Caco-2 (cell line): ENCODE data around the gene SIRT2. TPM values are rescaled to one million over a fixed set of nuclear protein-coding genes. Genes with fewer than 3 reads are reported as not detected.

ENCODE experiments used
- BruUV-seq: library from RNA; stranded (reverse); fragments of 400-500 nt; replicated peaks from 2 replicates; lab custom pipeline; 2021; lab: Mats Ljungman, UMichigan
- CTCF ChIA-PET: fragments of 300-600 bp; sonication (Branson Sonifier 250); formaldehyde crosslinking; loops from one replicate; lab custom pipeline; 2022; ENCODE audit warnings: antibody characterized with exemption; lab: Charles Lee
- POLR2A ChIA-PET: fragments of 300-600 bp; sonication (Branson Sonifier 250); formaldehyde crosslinking; loops from one replicate; lab custom pipeline; 2022; ENCODE audit warnings: antibody characterized with exemption; lab: Charles Lee
- DNase-seq, 2 experiments: peaks; one replicate each; pipeline versions ENCODE4 v3.0.0 to v3.0.0-alpha.2; 2020 to 2022
- H3K27me3 ChIP-seq: replicated peaks from 2 replicates; pipeline ENCODE4 v1.6.0; 2011; ENCODE audit warnings: low read length; ENCODE audit not compliant: control insufficient read depth, insufficient read depth
- H3K36me3 ChIP-seq: 2 replicates; pipeline ENCODE4 v1.5.1; 2011; ENCODE audit warnings: low read length; ENCODE audit not compliant: control insufficient read depth, insufficient read depth
- H3K4me1 ChIP-seq: fragments of 250-450 bp; sonication (Bioruptor Pico); 2 replicates; pipeline ENCODE4 v1.5.1; 2020; ENCODE audit warnings: mild to moderate bottlenecking
- H3K4me3 ChIP-seq: 2 replicates; pipeline ENCODE4 v1.5.1; 2011; ENCODE audit warnings: low read depth, mild to moderate bottlenecking, control low read depth, low read length
- H3K9me3 ChIP-seq: fragments of 250-450 bp; sonication (Bioruptor Pico); 2 replicates; pipeline ENCODE4 v1.5.1; 2020; ENCODE audit warnings: mild to moderate bottlenecking, moderate library complexity
- H3K27ac Mint-ChIP-seq: one replicate; pipeline ENCODE4 v1.8.0; 2022; ENCODE audit warnings: mixed read lengths; ENCODE audit not compliant: unreplicated experiment
- H3K27me3 Mint-ChIP-seq: one replicate; pipeline ENCODE4 v1.8.0; 2022; ENCODE audit warnings: mixed read lengths; ENCODE audit not compliant: insufficient read depth, unreplicated experiment
- H3K36me3 Mint-ChIP-seq: one replicate; pipeline ENCODE4 v1.8.0; 2022; ENCODE audit warnings: mild to moderate bottlenecking, mixed read lengths; ENCODE audit not compliant: insufficient read depth, unreplicated experiment
- H3K4me1 Mint-ChIP-seq: one replicate; pipeline ENCODE4 v1.8.0; 2022; ENCODE audit warnings: low read depth, mixed read lengths; ENCODE audit not compliant: unreplicated experiment
- H3K4me3 Mint-ChIP-seq: one replicate; pipeline ENCODE4 v1.8.0; 2022; ENCODE audit warnings: mild to moderate bottlenecking, moderate library complexity, mixed read lengths; ENCODE audit not compliant: unreplicated experiment
- H3K9me3 Mint-ChIP-seq: one replicate; pipeline ENCODE4 v1.8.0; 2022; ENCODE audit warnings: mixed read lengths; ENCODE audit not compliant: unreplicated experiment
- CTCF ChIP-seq, 2 experiments: fragments of 200-600 bp in 1 of 2; IDR thresholded peaks; 1 replicate in 1 of 2; 2 replicates in 1 of 2; pipeline versions ENCODE4 v1.5.1 to v1.8.0; 2011 to 2022; ENCODE audit warnings: antibody characterized with exemption in 1 of 2, control low read depth in 1 of 2, inconsistent platforms in 1 of 2, low read depth in 1 of 2, low read length in 1 of 2, mild to moderate bottlenecking in 1 of 2, moderate library complexity in 1 of 2; ENCODE audit not compliant: insufficient read depth in 1 of 2, severe bottlenecking in 1 of 2, unreplicated experiment in 1 of 2
- intact Hi-C: fragments of 100-400 bp; cut with micrococcal nuclease; formaldehyde crosslinking; loops from one replicate; pipeline ENCODE4 v1.10.0; 2022; ENCODE audit not compliant: unreplicated experiment
- total RNA-seq: library from RNA; stranded (reverse); gene quantifications from 2 replicates; pipeline ENCODE4 v1.2.3, GENCODE V29; 2022

Gene SIRT2
- total RNA-seq, 1 experiment from 2014 or later = 33.3 TPM

- no peaks in the 10 kb centered on the region for H3K9me3 ChIP-seq
- CTCF ChIA-PET = interaction anchor here (0.6 to 1.8 kb wide), 4 partner anchors 31 to 47 kb away, joined by 3 to 11 read pairs (median 5); partner anchors contain the start of genes MRPS12 and SARS2
Measured at GRCh38 chr19:38883286-38883685, 16.1 kb downstream of the SIRT2 start.

GRCh38 chr19:38880882-38881609 lies 18.4 kb downstream of the SIRT2 start:
- no peak for DNase-seq
- intact Hi-C loops = no loop called here
- H3K9me3 ChIP-seq = no peaks in the 10 kb centered on the region
- H3K36me3 ChIP-seq = no peaks in the 10 kb centered on the region
- H3K4me1 Mint-ChIP-seq = peaks cover 32% of the 10 kb centered on the region
- peaks cover 56% of the 10 kb centered on the region for H3K4me1 ChIP-seq
- H3K27ac Mint-ChIP-seq = peak overlapping the region; percentile 64
- ChIA-PET POLR2A (no interaction called here), CTCF (no interaction called here)
- H3K9me3 Mint-ChIP-seq = no peaks in the 10 kb centered on the region
- BruUV-seq = no TSS peak
- H3K4me3 Mint-ChIP-seq = no peak overlapping the region
- peaks cover 11% of the 10 kb centered on the region for H3K36me3 Mint-ChIP-seq
- no peaks in the 10 kb centered on the region for H3K27me3 Mint-ChIP-seq
- H3K4me3 ChIP-seq = no peak overlapping the region
- H3K27me3 ChIP-seq = no peaks in the 10 kb centered on the region
- TF ChIP-seq CTCF (IDR thresholded peaks at IDR 0.05; ENCODE audit: insufficient read depth in 1 of 2, low read depth in 1 of 2, low read length in 1 of 2, severe bottlenecking in 1 of 2, unreplicated experiment in 1 of 2) = no peak

More at GRCh38 chr19:38883286-38883685, 16.1 kb downstream of the SIRT2 start:
- TF ChIP-seq CTCF (IDR thresholded peaks at IDR 0.05; ENCODE audit: insufficient read depth in 1 of 2, low read depth in 1 of 2, low read length in 1 of 2, severe bottlenecking in 1 of 2, unreplicated experiment in 1 of 2) = no peak
- peak overlapping the region; percentile 54 for H3K27ac Mint-ChIP-seq
- no peaks in the 10 kb centered on the region for H3K9me3 Mint-ChIP-seq
- H3K27me3 Mint-ChIP-seq = no peaks in the 10 kb centered on the region
- no peak overlapping the region for H3K4me3 Mint-ChIP-seq
- no peak overlapping the region for H3K4me3 ChIP-seq
- no TSS peak for BruUV-seq
- peaks cover 16% of the 10 kb centered on the region for H3K4me1 Mint-ChIP-seq
- peaks cover 10% of the 10 kb centered on the region for H3K36me3 Mint-ChIP-seq
- intact Hi-C loops = no loop called here
- H3K4me1 ChIP-seq = peaks cover 54% of the 10 kb centered on the region
- no peaks in the 10 kb centered on the region for H3K27me3 ChIP-seq
- DNase-seq = no peak
- H3K36me3 ChIP-seq = no peaks in the 10 kb centered on the region
- POLR2A ChIA-PET = interaction anchor here (0.6 to 1.2 kb wide), 4 partner anchors 16 to 52 kb away, joined by 4 to 12 read pairs (median 6); partner anchors contain the start of genes ECH1, HNRNPL, NFKBIB and SIRT2

GRCh38 chr19:38880076-38880881 lies 19.1 kb downstream of the SIRT2 start:
- Mint-ChIP-seq H3K27me3 (no peaks in the 10 kb centered on the region), H3K27ac (peak overlapping the region; percentile 64), H3K4me1 (peaks cover 33% of the 10 kb centered on the region), H3K36me3 (peaks cover 11% of the 10 kb centered on the region), H3K4me3 (no peak overlapping the region), H3K9me3 (no peaks in the 10 kb centered on the region)
- no peak for DNase-seq
- H3K4me1 ChIP-seq = peaks cover 55% of the 10 kb centered on the region
- ChIA-PET CTCF (no interaction called here), POLR2A (no interaction called here)
- TF ChIP-seq CTCF (IDR thresholded peaks at IDR 0.05; ENCODE audit: insufficient read depth in 1 of 2, low read depth in 1 of 2, low read length in 1 of 2, severe bottlenecking in 1 of 2, unreplicated experiment in 1 of 2) = no peak
- BruUV-seq = no TSS peak
- no peaks in the 10 kb centered on the region for H3K27me3 ChIP-seq
- H3K36me3 ChIP-seq = no peaks in the 10 kb centered on the region
- no peak overlapping the region for H3K4me3 ChIP-seq
- no peaks in the 10 kb centered on the region for H3K9me3 ChIP-seq
- intact Hi-C loops = no loop called here
